ENCODE results near the gene WFIKKN1. TPM values are rescaled to one million over a fixed set of nuclear protein-coding genes. Genes with fewer than 3 reads are reported as not detected.

Gene WFIKKN1
- total and polyA plus RNA-seq, 2 of the 13 experiments (the other 11 are each of a cell fraction or from before 2014, with no cell fraction given), result 1.7 to 4.9 TPM

DNA sequence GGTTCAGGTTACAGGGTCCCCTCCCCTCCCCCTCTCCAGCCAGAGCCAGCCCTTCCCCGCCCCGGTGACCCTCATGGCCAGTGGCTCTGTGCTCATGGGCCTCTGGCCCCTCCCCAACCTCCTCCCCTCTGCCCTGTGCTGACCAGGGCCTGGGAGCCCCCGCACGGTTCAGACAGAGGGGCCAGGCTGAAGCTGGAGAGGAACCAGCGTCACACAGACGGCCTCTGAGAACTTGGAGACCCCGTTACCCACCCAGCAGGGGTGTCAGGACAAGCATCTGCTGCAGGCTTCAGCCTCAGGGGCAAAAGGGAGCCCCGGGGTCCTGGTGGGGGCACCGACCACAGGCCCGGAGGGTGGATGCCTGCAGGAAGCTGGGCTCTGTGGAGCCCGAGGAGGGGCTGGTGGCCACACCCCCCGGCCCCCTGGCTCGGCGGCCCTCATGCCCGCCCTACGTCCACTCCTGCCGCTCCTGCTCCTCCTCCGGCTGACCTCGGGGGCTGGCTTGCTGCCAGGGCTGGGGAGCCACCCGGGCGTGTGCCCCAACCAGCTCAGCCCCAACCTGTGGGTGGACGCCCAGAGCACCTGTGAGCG is at the start of gene WFIKKN1 (continued):
- TF ChIP-seq, protein P1, sequence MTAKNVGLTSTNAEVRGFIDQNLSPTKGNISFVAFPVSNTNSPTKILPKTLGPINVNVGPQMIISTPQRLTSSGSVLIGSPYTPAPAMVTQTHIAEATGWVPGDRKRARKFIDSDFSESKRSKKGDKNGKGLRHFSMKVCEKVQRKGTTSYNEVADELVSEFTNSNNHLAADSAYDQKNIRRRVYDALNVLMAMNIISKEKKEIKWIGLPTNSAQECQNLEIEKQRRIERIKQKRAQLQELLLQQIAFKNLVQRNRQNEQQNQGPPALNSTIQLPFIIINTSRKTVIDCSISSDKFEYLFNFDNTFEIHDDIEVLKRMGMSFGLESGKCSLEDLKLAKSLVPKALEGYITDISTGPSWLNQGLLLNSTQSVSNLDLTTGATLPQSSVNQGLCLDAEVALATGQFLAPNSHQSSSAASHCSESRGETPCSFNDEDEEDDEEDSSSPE (CRISPR knock-in tag; IDR thresholded peaks at IDR 0.05), result no peak
- TF ChIP-seq MNT (IDR thresholded peaks at IDR 0.05) (no peak), CEBPB (IDR thresholded peaks at IDR 0.05; ENCODE audit: borderline replicate concordance, low read depth, low read length) (no peak), NAIF1 (CRISPR knock-in tag; IDR thresholded peaks at IDR 0.05; ENCODE audit: borderline replicate concordance) (no peak), ZNF605 (CRISPR knock-in tag; IDR thresholded peaks at IDR 0.05) (peak; percentile 66; the same call in 1 of the 2 replicates), CAMTA2 (CRISPR knock-in tag; IDR thresholded peaks at IDR 0.05; ENCODE audit: borderline replicate concordance) (no peak), RCOR2 (CRISPR knock-in tag; IDR thresholded peaks at IDR 0.05) (no peak), SRSF4 (IDR thresholded peaks at IDR 0.05; ENCODE audit: low read depth, low read length, poor library complexity, severe bottlenecking) (no peak), ZNF775 (CRISPR knock-in tag; IDR thresholded peaks at IDR 0.05; ENCODE audit: borderline replicate concordance) (no peak), ZNF282 (IDR thresholded peaks at IDR 0.05; ENCODE audit: partially characterized antibody) (no peak), HDAC1 (CRISPR knock-in tag; IDR thresholded peaks at IDR 0.05) (peak; percentile 79), RFX3 (CRISPR knock-in tag; IDR thresholded peaks at IDR 0.05) (no peak), ZNF737 (CRISPR knock-in tag; IDR thresholded peaks at IDR 0.05; ENCODE audit: borderline replicate concordance) (no peak), ZNF850 (CRISPR knock-in tag; conservative IDR thresholded peaks at IDR 0.05) (no peak), SNAPC2 (CRISPR knock-in tag; IDR thresholded peaks at IDR 0.05) (no peak), ZBTB7B (CRISPR knock-in tag; IDR thresholded peaks at IDR 0.05) (no peak), ZNF747 (CRISPR knock-in tag; IDR thresholded peaks at IDR 0.05; ENCODE audit: borderline replicate concordance) (peak; percentile 72; the same call in 1 of the 2 replicates), ZFP62 (CRISPR knock-in tag; IDR thresholded peaks at IDR 0.05) (no peak), ESRRA (CRISPR knock-in tag; IDR thresholded peaks at IDR 0.05; ENCODE audit: low read depth) (no peak), RORA (CRISPR knock-in tag; IDR thresholded peaks at IDR 0.05) (no peak), ATAD3A (CRISPR knock-in tag; IDR thresholded peaks at IDR 0.05) (no peak)
- TF ChIP-seq, protein P2, sequence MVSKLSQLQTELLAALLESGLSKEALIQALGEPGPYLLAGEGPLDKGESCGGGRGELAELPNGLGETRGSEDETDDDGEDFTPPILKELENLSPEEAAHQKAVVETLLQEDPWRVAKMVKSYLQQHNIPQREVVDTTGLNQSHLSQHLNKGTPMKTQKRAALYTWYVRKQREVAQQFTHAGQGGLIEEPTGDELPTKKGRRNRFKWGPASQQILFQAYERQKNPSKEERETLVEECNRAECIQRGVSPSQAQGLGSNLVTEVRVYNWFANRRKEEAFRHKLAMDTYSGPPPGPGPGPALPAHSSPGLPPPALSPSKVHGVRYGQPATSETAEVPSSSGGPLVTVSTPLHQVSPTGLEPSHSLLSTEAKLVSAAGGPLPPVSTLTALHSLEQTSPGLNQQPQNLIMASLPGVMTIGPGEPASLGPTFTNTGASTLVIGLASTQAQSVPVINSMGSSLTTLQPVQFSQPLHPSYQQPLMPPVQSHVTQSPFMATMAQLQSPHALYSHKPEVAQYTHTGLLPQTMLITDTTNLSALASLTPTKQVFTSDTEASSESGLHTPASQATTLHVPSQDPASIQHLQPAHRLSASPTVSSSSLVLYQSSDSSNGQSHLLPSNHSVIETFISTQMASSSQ (IDR thresholded peaks at IDR 0.05; ENCODE audit: low read depth), result no peak
- TF ChIP-seq, protein P2 (CRISPR knock-in tag; IDR thresholded peaks at IDR 0.05; ENCODE audit: borderline replicate concordance), result 0 out of 2 replicates have a peak, but pooled peaks have one; percentile 13
- TF ChIP-seq, protein P3, sequence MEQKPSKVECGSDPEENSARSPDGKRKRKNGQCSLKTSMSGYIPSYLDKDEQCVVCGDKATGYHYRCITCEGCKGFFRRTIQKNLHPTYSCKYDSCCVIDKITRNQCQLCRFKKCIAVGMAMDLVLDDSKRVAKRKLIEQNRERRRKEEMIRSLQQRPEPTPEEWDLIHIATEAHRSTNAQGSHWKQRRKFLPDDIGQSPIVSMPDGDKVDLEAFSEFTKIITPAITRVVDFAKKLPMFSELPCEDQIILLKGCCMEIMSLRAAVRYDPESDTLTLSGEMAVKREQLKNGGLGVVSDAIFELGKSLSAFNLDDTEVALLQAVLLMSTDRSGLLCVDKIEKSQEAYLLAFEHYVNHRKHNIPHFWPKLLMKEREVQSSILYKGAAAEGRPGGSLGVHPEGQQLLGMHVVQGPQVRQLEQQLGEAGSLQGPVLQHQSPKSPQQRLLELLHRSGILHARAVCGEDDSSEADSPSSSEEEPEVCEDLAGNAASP (CRISPR knock-in tag; IDR thresholded peaks at IDR 0.05; ENCODE audit: borderline replicate concordance), result no peak
